Tibial artery (tissue), 4 donors: ENCODE data around the gene CLEC2D.
"Not testable (repeated sequence)": the region's sequence is repeated elsewhere in the genome, so short reads cannot be mapped to it uniquely, and the experiment has no call there.

Experiments
- DNase-seq, 2 donors: peaks; one replicate each; pipeline ENCODE4 v3.0.0-alpha.2; 2019
- H3K27ac ChIP-seq, 2 donors: fragments of 200-600 bp; sonication (generic) in 1 of 2; 1 replicate in 1 of 2; 2 replicates in 1 of 2; pipeline ENCODE4 v1.5.1; 2018 to 2019; ENCODE audit warnings: mild to moderate bottlenecking in 1 of 2
- H3K27me3 ChIP-seq, 2 donors: fragments of 200-600 bp; sonication (generic) in 1 of 2; one replicate each; pipeline versions ENCODE4 v1.5.1 to v1.6.0; 2016 to 2019
- H3K36me3 ChIP-seq, 3 donors: fragments of 200-600 bp; sonication (generic) in 2 of 3; one replicate each; pipeline ENCODE4 v1.5.1; 2016 to 2019; ENCODE audit warnings: mild to moderate bottlenecking in 2 of 3
- H3K4me1 ChIP-seq, 4 donors: fragments of 200-600 bp; sonication (generic) in 2 of 4; 1 replicate in 3 of 4; 2 replicates in 1 of 4; pipeline ENCODE4 v1.5.1; 2016 to 2019
- H3K4me3 ChIP-seq, 2 donors: fragments of 200-600 bp; sonication (generic) in 1 of 2; 1 replicate in 1 of 2; 2 replicates in 1 of 2; pipeline ENCODE4 v1.5.1; 2018 to 2019; ENCODE audit warnings: mild to moderate bottlenecking in 2 of 2
- H3K9me3 ChIP-seq, 3 donors: fragments of 200-600 bp; sonication (generic) in 1 of 3; one replicate each; pipeline ENCODE4 v1.5.1; 2016 to 2019
- intact Hi-C: fragments of 100-400 bp; cut with DNase I; formaldehyde crosslinking; loops from one replicate; pipeline ENCODE4 v1.15.0; 2023; ENCODE audit warnings: low total_unique reads
- TF ChIP-seq, protein P1 (sequence below), 2 experiments: fragments of 200-600 bp in 1 of 2; fragments of 450-650 bp in 1 of 2; IDR thresholded peaks; one replicate each; pipeline ENCODE4 v1.5.1; 2017 to 2019; ENCODE audit warnings: antibody characterized with exemption in 2 of 2, mild to moderate bottlenecking in 1 of 2, moderate library complexity in 1 of 2

CLEC2D gene

DNA sequence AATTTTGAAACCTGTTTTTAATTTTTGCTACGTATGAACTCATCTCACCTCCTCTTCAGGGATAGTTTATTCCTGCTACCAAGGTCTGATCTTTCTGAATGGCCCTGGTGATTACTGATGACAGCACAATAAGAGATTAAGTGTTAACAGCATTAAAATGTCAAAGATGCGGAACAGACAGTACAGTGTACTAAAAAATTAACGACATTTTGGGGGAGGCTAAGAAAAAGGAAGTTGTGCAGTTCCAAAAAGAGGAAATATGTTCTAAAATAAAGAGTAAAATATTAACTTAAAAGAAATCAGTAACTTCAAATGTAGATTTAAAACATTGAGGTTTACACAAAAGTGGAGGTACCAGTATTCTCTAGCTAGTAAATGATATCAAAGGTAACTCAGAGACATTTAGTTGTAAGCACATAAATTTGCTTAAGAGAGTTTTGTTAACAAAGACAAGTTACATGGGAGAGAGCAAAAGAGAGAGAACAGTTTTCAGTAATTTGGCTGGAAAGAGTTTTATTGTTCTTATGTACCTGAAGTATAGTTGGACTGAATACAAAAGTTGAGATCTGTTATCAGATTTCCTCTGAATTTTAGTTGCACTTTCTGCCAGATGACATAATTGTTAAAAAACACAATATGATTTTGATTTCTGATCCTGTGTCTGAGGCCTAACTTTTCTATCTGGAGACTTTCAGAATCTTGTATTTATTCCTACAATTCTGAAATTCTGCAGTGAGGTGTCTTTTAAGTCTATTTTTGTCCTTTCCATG lies 67.6 kb downstream of the CLEC2D start:
- intact Hi-C loops, result no loop called here
- Histone ChIP-seq H3K36me3 (no peaks in the 10 kb centered on the region), H3K4me3 (no peak overlapping the region), H3K27ac (no peak overlapping the region), H3K27me3 (peaks cover 0 to 3% of the 10 kb centered on the region in 2 donors), H3K4me1 (no peaks in the 10 kb centered on the region), H3K9me3 (no peaks in the 10 kb centered on the region)
- DNase-seq, result no peak
- TF ChIP-seq, protein P1, sequence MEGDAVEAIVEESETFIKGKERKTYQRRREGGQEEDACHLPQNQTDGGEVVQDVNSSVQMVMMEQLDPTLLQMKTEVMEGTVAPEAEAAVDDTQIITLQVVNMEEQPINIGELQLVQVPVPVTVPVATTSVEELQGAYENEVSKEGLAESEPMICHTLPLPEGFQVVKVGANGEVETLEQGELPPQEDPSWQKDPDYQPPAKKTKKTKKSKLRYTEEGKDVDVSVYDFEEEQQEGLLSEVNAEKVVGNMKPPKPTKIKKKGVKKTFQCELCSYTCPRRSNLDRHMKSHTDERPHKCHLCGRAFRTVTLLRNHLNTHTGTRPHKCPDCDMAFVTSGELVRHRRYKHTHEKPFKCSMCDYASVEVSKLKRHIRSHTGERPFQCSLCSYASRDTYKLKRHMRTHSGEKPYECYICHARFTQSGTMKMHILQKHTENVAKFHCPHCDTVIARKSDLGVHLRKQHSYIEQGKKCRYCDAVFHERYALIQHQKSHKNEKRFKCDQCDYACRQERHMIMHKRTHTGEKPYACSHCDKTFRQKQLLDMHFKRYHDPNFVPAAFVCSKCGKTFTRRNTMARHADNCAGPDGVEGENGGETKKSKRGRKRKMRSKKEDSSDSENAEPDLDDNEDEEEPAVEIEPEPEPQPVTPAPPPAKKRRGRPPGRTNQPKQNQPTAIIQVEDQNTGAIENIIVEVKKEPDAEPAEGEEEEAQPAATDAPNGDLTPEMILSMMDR (IDR thresholded peaks at IDR 0.05), result no peak

DNA sequence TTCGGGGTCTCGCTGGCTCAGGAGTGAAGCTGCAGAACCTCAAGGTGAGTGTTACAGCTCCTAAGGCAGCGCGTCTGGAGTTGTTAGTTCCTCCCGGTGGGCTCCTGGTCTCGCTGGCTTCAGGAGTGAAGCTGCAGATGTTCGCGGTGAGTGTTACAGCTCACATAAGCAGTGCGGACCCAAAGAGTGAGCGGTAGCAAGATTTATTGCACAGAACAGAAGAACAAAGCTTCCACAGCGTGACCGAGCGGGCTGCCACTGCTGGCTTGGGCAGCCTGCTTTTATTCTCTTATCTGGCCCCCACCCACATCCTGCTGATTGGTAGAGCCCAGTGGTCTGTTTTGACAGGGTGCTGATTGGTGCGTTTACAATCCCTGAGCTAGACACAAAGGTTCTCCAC lies 69.4 kb downstream of the CLEC2D start:
- H3K27me3 ChIP-seq, H3K9me3 ChIP-seq, H3K27ac ChIP-seq, DNase-seq, intact Hi-C loops, H3K4me3 ChIP-seq, H3K36me3 ChIP-seq, H3K4me1 ChIP-seq: not testable (repeated sequence)

DNA sequence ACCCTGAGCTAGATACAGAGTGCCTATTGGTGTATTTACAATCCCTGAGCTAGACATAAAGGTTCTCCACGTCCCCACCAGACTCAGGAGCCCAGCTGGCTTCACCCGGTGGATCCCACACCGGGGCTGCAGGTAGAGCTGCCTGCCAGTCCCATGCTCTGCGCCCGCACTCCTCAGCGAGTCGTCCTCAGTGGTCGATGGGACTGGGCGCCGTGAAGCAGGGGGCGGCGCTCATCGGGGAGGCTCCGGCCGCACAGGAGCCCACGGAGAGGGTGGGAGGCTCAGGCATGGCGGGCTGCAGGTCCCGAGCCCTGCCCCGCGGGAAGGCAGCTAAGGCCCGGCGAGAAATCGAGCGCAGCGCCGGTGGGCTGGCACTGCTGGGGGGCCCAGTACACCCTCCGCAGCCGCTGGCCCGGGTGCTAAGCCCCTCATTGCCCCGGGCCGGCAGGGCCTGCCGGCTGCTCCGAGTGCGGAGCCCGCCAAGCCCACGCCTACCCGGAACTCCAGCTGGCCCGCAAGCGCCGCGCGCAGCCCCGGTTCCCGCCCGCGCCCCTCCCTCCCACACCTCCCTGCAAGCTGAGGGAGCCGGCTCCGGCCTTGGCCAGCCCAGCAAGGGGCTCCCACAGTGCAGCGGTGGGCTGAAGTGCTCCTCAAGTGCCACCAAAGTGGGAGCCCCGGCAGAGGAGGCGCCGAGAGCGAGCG lies 70.0 kb downstream of the CLEC2D start:
- not testable (repeated sequence) for DNase-seq

DNA sequence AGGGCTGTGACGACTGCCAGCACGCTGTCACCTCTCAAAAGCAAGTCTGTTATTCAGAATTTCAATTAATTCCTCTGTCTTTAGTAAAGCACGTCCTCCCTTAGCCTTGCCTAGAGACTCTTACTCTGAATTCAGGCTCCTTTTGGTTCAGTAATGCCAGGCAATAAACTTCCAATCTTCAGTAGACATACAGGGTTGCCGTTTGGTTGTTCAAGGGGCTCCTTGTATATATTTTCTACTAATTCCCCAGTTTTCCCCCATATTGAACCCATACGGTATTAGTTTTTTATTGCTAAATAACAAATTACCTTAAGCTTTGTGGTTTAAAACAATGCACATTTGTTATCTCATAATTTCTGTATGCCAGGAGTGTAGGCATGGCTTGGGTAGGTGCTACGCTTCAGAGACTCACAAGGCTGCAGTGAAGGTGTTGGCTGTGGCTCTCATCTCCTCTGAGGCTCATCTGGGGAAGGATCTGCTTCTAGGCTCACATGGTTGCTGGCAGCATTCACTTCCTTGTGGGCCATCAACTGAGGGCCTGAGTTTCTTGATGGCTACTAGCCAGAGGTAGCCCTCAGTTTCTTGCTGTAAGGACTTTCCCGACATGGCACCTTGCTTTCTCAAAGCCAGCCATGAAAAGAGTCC lies 70.7 kb downstream of the CLEC2D start:
- Histone ChIP-seq H3K27me3 (peaks cover 0 to 3% of the 10 kb centered on the region in 2 donors), H3K36me3 (no peaks in the 10 kb centered on the region), H3K4me1 (no peaks in the 10 kb centered on the region), H3K27ac (no peak overlapping the region), H3K4me3 (peak overlapping the region in 1 of 2 donors; percentile 42), H3K9me3 (no peaks in the 10 kb centered on the region)
- intact Hi-C loops, result no loop called here
- no peak for DNase-seq
- TF ChIP-seq, protein P1 (IDR thresholded peaks at IDR 0.05), result no peak

More for the DNA sequence above, 70.0 kb downstream of the CLEC2D start:
- H3K27me3 ChIP-seq, intact Hi-C loops, H3K36me3 ChIP-seq, H3K4me1 ChIP-seq, H3K9me3 ChIP-seq, H3K27ac ChIP-seq: not testable (repeated sequence)
- peak overlapping the region; percentile 33 to 42 for H3K4me3 ChIP-seq

DNA sequence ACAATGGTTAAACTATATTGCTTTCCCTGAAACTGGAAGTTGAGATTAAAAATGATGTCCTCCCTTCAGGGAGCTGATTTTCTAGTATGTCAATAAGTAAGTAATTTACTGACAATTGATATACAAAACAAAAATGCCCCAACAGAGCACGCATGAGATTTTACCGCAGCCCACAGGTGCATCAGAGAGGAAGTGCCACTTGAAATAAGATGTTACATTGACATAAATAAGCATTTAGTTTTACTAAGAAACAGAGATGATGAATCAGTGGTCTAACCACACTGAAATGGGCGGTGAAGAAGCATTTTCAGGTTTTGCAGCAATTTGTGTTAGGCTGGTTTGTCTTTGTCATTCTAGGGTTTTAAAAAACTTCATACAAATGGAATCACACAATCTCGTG lies 72.2 kb downstream of the CLEC2D start:
- TF ChIP-seq, protein P1 (IDR thresholded peaks at IDR 0.05), result no peak
- intact Hi-C loops, result no loop called here
- Histone ChIP-seq H3K36me3 (no peaks in the 10 kb centered on the region), H3K27me3 (peaks cover 0 to 3% of the 10 kb centered on the region in 2 donors), H3K27ac (no peak overlapping the region), H3K4me3 (no peak overlapping the region), H3K4me1 (no peaks in the 10 kb centered on the region), H3K9me3 (no peaks in the 10 kb centered on the region)
- no peak for DNase-seq

DNA sequence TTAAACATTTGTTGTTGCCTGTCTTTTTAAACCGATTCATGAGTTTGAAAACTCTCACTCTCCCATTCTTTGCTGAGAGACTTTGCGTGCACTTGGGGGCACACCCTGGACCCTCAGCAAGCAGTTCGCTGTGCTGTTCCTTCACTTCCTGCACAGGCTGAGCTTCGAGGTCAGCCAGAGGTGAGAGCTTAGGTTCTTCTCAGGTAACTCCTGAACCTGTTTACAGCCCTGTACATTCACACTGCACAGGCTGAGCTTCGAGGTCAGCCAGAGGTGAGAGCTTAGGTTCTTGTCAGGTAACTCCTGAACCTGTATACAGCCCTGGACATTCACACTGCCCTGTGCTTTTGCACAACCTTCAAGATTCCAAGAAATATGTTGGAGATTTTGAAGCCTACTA lies 73.1 kb downstream of the CLEC2D start:
- Histone ChIP-seq H3K27ac (no peak overlapping the region), H3K4me3 (no peak overlapping the region), H3K4me1 (no peaks in the 10 kb centered on the region), H3K36me3 (no peaks in the 10 kb centered on the region), H3K27me3 (peaks cover 0 to 3% of the 10 kb centered on the region in 2 donors), H3K9me3 (no peaks in the 10 kb centered on the region)
- TF ChIP-seq, protein P1 (IDR thresholded peaks at IDR 0.05), result no peak
- intact Hi-C loops, result no loop called here
- DNase-seq, result no peak
